ENCODE results near the gene PBRM1.

The PBRM1 gene

DNA sequence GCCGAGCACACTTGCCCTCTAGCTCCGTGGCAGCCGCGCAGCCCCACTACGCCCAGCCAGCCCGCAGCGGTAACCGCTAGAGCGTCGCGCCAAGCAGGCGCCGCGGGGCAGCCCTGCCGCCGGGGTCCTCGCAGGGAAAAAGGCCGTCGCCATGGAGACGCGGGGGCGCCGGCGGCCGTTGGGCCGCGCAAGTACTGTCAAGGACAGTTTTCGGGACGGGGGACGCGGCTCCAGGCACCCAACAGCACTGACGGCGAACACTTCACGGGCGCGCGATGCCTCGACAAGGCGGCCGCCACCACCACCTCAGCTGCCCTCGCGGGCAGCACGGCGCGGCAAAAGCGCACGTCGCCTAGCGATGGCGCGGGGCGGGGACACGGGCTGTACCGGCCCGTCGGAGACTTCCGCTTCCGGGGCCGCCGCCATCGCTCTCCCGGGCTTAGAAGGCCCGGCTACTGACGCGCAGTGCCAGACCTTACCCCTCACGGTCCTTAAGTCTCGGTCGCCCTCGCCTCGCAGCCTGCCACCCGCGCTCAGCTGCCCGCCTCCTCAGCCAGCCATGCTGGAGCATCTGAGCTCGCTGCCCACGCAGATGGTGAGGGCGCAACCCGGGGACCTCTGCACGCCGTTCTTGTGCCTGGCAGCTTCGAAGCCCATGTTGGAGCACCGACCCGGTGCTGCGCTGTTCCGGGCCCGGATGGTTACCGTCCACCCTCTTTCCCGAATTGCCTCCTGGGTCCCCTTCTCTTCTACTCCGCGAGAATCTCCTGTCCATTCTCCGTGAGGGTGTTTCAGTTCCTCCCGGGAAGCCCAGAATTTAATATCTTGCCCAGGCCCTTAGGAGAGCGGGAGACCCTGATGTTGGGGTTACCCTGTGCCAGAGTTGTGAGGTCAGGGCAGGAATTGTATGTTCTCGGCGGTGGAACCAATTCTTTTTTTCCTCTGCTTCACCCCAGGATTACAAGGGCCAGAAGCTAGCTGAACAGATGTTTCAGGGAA is 20.3 kb upstream of the PBRM1 start, which contains the start of the genes GLT8D1 and SPCS1:
GLT8D1 (minus strand) TSS at position 104 of the 999 bp plus-strand sequence. CDS start 5,331 bp downstream, outside the sequence.
SPCS1 (plus strand) TSS at position 419 of the 999 bp plus-strand sequence; CDS start at position 560, 141 bp downstream.
- Histone ChIP-seq H3K27ac (peak within 1 kb of the TSS; percentile 58 to 97 (median 90)), H3K4me3 (peak within 1 kb of the TSS; percentile 62 to 92 (median 71))

DNA sequence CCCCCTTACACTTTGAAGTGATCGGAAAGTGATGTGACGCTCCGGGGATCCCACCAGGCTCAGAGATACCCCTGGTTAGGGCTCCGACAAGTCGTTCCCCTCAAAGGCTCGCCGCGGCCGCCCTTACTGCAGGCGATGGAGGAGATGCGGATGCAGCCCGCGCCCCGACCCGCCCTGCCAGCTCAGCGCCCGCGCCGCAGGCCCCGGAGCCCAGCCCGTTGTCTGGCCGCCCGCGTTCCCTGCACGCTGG is 19.6 kb upstream of the PBRM1 start:
- Histone ChIP-seq H3K4me3 (peak overlapping the region; percentile 62 to 92 (median 71)), H3K27ac (peak overlapping the region; percentile 58 to 97 (median 90))

DNA sequence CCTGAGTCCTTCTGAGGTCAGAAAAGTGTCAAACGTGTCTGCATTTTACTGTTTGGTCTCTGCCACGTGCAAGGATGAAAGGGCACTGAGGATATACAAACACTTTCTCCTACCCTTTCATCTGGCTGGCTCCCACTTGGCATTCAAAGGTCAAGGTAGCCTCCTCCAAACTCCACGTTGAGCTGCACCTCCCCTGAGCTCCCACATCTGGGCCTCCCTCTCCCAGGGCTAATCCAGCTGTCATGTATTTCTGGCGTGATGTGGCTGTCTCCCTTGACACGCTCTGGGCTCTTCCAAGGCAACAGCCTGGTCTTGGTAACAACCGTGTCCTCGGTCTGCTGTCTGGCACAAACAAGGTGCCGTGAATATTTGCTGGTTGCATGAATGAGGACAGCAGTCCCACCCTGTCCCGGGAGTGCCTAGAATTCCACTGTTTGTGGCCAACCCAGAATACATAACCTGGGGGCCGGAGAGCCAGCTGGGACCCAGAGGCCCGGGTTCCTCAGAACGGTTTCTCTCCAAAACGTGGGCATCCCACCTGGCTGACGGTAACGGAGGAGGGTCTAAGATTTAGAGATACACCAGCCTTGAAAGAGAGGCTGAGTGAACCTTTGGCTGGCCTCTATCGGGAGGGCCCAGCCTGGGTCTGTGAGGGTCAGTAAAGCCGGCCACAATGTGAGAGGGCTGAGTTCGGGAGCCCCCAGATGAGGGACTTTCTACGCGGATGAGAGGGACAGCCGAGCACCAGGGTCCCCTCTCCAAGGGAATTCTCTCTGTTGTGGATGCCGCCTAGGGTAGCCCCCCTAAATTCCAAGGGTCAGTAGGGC is 19.1 kb upstream of the PBRM1 start:
- Histone ChIP-seq H3K4me3 (peak overlapping the region; percentile 62 to 92 (median 71)), H3K27ac (peak overlapping the region; percentile 58 to 97 (median 90))

DNA sequence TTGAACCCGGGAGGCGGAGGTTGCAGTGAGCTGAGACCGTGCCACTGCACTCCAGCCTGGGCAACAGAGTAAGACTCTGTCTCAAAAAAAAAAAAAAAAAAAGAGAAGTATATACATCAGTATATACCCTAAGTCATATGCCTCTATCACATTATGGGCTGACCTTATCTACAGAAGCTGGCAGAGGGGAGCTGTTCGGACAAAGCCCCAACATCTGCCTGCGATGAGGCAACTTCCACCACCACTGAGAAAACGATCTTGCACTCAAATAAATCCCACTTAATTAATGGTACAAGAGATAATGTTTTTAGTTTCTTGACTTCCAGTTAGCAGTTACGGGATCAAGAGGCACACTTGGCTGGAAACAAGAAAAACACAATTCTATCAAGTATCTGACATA is 17.6 kb upstream of the PBRM1 start:
- no peak overlapping the region for H3K4me3 ChIP-seq
- H3K27ac ChIP-seq, result peak overlapping the region in 4 of 21 experiments; percentile 26 to 97 (median 93)

DNA sequence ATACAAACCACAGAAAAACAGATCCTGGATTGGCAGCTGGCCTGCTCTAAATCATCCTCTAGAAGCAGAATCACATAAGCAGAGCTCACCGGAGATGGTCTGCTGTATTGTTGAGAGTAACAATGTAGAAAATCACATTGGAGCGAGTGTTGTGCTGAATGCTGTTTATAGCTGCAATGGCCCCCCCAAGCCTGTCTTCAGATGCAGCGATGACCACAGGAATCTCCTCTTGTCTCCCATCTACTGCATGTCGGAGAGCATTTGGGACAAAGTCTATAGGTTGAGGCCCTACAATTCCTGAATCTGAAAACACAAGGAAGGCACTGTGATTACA is 11.9 kb upstream of the PBRM1 start:
- Histone ChIP-seq H3K4me3 (no peak overlapping the region), H3K27ac (no peak overlapping the region)

DNA sequence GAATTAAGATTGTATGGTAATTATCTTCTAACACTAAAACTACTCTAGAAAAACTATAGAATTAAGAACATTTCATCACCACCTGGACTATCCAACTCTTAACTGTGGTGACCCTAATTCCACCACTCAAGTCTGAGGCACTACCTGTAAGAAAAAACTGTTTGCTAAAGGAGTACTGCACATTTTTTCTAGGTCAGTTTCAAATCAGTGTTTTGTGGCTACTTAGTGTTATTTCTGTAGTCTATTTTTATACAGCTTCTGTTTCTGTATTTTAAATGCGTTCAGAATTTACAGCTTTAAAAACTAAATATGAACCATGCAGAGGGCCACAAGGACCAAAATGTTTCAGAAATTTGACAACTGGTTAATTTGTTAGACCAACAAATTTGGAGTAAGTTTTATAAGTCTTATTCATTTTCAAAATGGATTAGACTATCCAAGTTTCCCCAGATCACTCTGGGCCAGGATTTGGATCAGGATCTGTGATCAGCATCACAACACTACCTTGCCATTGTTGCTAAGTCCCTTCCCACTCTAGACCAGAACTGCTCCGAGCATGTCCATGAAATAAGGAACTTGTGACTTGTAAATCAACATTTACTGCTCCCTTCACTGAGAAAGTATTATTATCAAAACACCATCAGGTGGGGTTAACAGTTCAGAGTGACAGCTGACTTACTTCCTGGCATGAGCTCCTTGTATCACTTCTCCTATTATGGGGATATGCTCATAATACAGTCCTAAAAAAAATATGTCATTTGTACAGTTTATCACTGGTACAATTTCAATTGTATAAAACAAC is 11.3 kb upstream of the PBRM1 start:
- H3K4me3 ChIP-seq, result no peak overlapping the region
- H3K27ac ChIP-seq, result peak overlapping the region in 2 of 21 experiments; percentile 9 to 38

DNA sequence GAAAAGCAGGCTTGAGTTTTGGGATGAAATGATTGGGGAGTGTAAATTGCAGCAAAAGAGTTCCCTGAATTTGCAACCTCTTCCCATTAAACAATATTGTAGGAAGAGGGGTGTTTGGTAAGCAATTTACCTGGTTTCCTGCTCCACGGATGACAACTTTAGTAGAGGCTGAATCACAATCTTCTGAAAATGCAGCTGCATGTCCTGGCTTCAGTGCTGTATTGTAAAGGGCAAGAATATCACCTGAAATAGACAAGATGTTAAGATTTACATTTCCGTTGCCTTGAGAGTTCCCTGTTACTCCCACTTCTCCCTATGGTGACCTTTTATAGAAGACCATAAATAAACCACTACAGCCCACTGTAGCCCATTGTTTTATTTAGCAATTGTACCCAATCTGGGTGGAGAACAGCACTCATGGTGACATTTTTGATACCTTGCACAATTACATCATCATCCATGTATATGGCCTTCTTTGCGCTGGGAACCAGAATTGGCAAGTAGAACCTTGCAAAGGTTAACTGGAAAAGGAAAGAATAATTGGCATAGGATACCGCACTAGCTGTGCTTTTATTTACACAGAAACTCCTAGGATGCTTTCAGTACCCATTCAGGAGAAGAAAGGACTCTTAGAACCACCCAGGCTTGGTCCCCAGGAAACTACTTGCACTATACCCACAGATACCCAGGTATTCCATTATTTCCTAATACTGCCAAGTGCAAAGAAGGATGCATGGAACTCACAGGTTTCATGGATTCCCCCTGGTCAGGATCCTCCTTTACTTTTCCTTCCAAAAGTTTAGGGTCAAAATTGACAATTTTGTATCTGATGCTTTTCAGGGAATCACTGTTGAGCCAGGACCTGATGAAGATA is 10.3 kb upstream of the PBRM1 start:
- Histone ChIP-seq H3K27ac (peak overlapping the region in 1 of 21 experiments; percentile 38), H3K4me3 (no peak overlapping the region)

DNA sequence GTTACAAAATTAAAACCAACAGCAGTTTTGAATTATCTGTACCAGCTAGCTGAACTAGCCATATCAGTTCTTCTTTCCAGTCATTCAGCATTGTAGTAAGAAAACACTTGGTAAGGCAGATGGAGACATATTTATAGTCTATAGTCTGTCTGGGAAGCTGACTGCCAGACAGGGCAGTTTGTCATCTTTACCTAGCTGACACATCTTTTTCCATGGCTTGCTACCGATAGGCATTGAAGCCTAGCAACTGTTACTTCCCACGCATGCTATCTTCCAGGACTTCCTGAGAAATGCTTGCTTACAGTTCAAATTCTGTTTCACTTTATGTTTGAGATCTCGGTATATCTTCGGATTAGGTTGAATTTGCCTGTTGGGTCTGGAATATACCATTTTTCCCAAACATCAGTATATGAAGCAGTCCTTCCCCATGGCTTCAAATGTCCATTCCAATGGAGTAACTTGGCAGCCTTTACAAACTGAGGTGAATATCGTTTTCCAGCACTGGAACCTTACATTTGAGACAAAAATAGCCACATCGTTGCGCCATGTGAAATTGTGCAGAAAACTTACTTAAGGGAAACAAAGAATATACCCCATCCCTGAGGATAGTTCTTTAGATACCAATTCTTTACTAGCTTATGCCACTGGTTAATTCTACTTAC is 8.9 kb upstream of the PBRM1 start:
- Histone ChIP-seq H3K4me3 (no peak overlapping the region), H3K27ac (no peak overlapping the region)

DNA sequence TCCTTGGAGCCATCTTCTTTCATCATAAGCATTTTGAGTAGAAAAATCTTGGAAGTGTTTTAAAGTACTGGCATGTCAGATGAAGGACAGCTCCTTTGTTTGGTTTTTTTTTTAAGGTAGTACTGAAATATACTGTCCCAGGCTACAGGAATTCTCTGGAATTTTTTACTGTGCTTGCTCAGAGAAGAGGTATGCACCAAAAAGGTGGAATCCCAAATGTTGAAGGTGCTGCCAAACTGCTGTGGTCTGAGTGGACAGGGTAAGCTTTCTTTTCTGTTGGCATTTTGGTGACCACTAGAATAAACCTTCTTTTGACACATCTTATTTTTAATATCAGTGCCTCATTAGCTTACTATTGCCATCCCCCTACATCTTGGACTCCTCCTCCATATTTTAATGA is 7.4 kb upstream of the PBRM1 start:
- H3K27ac ChIP-seq, result no peak overlapping the region
- H3K4me3 ChIP-seq, result no peak overlapping the region

DNA sequence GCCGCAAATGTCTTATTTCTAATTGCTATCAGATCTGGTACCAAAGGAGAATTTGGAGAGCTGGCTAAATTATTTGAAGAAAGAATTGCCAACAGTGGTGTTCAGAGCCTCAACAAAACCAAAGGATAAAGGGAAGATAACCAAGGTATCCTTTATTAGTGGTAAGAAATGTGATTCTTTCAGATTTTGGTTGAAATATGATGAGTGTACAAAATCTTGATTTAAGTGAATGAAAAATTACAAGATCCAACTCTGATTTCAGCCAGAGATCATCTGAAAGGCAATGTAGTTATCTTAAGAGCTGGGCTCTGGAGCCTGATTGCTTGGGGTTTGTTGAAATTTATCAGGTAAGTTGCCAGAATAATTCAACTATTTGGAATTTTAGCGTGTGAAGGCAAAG is 4.8 kb upstream of the PBRM1 start:
- Histone ChIP-seq H3K27ac (no peak overlapping the region), H3K4me3 (no peak overlapping the region)

DNA sequence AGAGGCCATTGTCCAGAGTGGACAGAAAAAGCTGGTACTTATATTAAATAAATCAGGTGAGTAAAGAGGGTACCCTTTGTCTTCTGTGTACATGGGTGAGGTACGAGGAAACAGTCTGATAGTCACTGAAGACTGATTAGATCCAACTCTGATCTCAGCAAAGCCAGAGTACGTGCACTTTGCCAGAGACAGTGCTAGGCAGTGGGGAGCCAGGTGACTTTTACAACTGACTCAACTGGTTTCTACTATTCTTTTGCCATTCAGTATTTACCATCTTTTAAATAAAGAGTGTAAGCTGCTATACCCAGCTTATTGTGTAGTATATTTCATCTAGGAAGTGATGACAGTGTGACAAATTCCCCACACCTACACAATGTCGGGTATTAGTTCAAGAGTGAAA is 3.4 kb upstream of the PBRM1 start:
- Histone ChIP-seq H3K4me3 (no peak overlapping the region), H3K27ac (peak overlapping the region in 2 of 21 experiments; percentile 13 to 23)

DNA sequence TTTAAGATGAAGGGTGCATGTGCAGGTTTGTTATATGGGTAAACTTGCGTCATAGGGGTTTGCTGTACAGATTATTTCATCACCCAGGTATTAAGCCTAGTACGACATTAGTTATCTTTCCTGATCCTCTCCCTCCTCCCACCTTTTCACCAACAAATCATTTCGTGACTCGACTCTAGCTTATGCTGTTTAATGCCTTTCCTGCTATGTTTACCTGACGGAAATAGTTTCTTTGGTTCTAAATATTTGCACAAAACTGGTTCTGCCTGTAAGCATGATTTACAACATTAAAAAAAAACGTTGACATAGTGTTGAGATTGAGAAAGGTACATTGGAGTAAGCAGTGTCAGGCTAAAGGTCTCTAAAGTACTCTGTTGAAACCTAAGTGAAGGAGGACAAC is 2.6 kb upstream of the PBRM1 start:
- peak overlapping the region in 3 of 21 experiments; percentile 13 to 44 (median 33) for H3K27ac ChIP-seq

DNA sequence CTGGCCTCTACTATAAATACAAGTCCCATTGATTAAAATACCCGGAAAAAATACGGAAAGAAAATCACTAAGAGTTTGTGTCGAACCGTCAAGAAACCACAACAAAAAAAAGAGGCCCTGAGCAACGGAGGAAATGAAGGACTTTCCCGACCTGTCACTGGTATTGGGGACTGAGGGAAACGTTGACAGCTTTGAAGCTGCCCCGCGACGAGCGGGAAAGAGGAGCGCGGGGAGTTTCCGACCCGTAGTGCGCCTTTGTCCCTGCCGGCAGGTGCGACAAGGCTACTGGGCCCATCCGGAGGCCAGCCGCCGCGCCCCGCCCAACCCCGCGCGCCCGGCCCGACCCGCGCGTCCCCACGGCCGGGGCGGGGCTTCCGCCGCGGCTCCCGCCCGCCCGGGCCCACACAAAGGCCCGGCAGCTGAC is 416 bp downstream of the PBRM1 start:
- H3K4me3 ChIP-seq, result peak overlapping the region; percentile 54 to 95 (median 66)
- H3K27ac ChIP-seq, result peak overlapping the region; percentile 87 to 100 (median 97)

More for the DNA sequence above, 2.6 kb upstream of the PBRM1 start:
- H3K4me3 ChIP-seq, result no peak overlapping the region

DNA sequence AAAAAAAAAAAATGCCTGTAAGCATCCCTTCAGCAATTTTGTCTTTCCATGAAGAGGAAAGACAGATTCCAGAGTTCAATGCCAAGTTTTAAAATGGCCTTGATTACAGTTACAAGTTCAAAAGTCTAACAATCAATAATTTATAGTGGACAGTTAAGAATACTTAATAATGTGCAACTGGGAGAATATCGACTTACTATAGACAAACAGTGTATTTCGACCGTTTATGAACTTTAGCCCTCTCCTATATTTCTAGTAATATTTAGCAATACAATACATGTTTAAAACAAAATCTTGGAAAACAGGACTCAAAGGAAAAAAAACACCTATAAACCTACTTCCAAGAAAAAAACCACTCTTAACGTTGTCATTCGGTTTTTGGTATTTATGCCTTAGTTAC is 1.5 kb downstream of the PBRM1 start:
- Histone ChIP-seq H3K27ac (peak overlapping the region in 3 of 21 experiments; percentile 98 to 99 (median 98)), H3K4me3 (peak overlapping the region in 1 of 7 experiments; percentile 75)

DNA sequence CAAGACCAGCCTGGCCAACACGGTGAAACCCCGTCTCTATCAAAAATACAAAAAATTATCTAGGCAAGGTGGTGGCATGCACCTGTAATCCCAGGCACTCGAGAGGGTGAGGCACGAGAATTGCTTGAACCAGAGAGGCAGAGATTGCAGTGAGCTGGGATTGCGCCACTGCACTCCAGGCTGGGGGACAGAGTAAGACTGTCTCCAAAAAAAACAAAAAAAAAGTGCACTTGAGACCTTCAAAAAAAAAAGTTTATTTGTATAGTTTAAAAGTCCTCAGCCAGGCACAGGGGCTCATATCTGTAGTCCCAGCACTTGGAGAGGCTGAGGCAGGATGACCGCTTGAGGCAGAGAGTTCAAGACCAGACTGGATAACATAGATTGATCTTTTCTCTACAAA is 2.1 kb downstream of the PBRM1 start:
- Histone ChIP-seq H3K4me3 (no peak overlapping the region), H3K27ac (peak overlapping the region in 2 of 21 experiments; percentile 14 to 21)

DNA sequence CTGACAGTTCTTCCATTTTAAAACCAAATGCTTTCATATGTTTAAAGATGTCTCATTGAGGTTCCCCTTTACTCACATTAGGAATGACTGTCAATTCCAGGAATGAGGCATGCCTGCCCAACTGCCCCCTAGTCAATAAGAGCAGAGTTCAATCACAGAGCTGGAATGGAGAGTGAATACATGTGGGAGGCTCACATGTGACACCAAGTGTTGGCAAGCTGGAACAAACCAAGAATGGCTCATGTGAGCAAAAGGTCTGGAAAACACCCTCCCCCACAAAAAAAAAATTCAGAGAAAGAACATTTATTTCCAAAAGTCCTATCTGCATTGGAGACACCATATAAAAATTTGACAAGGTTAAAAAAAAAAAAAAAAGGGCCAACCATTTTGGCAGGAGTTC is 3.7 kb downstream of the PBRM1 start:
- peak overlapping the region in 16 of 21 experiments; percentile 29 to 76 (median 62) for H3K27ac ChIP-seq
- H3K4me3 ChIP-seq, result no peak overlapping the region

DNA sequence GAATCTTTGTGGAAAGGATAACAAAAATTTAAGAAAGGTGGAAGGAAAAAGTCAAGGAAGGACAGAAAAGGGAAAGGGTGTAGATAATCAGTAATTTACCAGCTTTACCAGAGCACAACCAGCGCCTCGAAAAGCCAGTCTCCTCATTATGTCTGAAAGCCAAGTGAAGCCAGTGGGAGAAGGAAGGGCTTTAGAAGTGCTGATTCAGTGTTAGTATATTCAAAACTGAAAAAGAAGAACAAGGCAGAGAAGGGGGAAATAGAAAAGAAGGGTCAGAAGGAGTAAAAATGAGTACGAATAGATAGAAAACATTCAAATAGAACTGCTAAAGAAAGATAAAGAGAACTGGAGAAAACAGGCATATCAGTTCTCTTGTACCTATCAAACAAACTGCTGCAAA is 4.1 kb downstream of the PBRM1 start:
- peak overlapping the region in 18 of 21 experiments; percentile 12 to 76 (median 58) for H3K27ac ChIP-seq
- no peak overlapping the region for H3K4me3 ChIP-seq

DNA sequence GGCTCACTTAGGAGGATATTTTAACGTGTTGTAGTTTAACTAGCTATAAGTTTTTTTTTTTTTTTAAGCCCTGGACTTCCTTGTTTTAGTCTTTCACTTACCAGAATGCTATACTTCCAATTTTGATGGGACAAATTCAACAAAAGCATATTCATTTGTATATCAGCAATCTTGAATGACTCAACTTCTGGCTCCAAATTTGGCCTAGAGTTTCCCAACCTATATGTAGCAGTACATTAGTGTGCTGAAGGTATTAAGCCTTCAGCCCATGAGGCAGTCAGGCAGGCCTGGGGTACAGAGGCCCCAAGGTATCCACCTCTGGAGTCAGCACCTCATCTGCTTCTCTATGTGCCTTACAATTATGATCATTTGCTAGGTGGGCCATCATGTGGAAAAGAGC is 5.9 kb downstream of the PBRM1 start:
- Histone ChIP-seq H3K4me3 (no peak overlapping the region), H3K27ac (peak overlapping the region in 9 of 21 experiments; percentile 13 to 76 (median 48))

Data from skin epidermis (tissue), 12 donors.